RWPE2 (cell line): ENCODE measurements around the gene CHST12.
A peak's percentile ranks its signal among the peaks of the same experiment; 100 is the strongest.

Experiments
- ATAC-seq: fragments of 200-7000 bp; cut with Tn5 transposase; 3 replicates; pipeline ENCODE4 v1.9.1; 2021; ENCODE audit warnings: low read depth
- DNase-seq: peaks from one replicate; pipeline ENCODE4 v3.0.0-alpha.2; 2020; ENCODE audit warnings: low spot score
- H3K27ac ChIP-seq: fragments of 450-650 bp; 2 replicates; pipeline ENCODE4 v1.5.1; 2017; ENCODE audit warnings: mild to moderate bottlenecking; ENCODE audit not compliant: poor library complexity, severe bottlenecking
- H3K27me3 ChIP-seq: fragments of 250-450 bp; sonication (Bioruptor Pico); 2 replicates; pipeline ENCODE4 v1.5.1; 2021; ENCODE audit warnings: mild to moderate bottlenecking, moderate library complexity; ENCODE audit not compliant: insufficient read depth, poor library complexity, severe bottlenecking
- H3K36me3 ChIP-seq: fragments of 250-450 bp; sonication (Bioruptor Pico); 2 replicates; pipeline ENCODE4 v1.5.1; 2020; ENCODE audit warnings: low read depth, mild to moderate bottlenecking, moderate library complexity
- H3K4me1 ChIP-seq: fragments of 250-450 bp; sonication (Bioruptor Pico); 2 replicates; pipeline ENCODE4 v1.5.1; 2021; ENCODE audit warnings: mild to moderate bottlenecking, moderate library complexity; ENCODE audit not compliant: insufficient read depth, poor library complexity, severe bottlenecking
- H3K4me3 ChIP-seq: fragments of 250-450 bp; sonication (Bioruptor Pico); 2 replicates; pipeline ENCODE4 v1.5.1; 2021; ENCODE audit warnings: mild to moderate bottlenecking, moderate library complexity; ENCODE audit not compliant: severe bottlenecking
- H3K9me3 ChIP-seq: fragments of 250-450 bp; sonication (Bioruptor Pico); 2 replicates; pipeline ENCODE4 v1.5.1; 2021; ENCODE audit warnings: mild to moderate bottlenecking, moderate library complexity; ENCODE audit not compliant: severe bottlenecking
- CTCF ChIP-seq: fragments of 450-650 bp; IDR thresholded peaks from one replicate; pipeline ENCODE4 v1.5.1; 2017; ENCODE audit warnings: mild to moderate bottlenecking, moderate library complexity; ENCODE audit not compliant: poor library complexity, severe bottlenecking

CHST12 gene

GRCh38 chr7:2480070-2480408, 76.6 kb downstream of the CHST12 start:
- DNase-seq (peak; percentile 45), ATAC-seq (no peak)
- Histone ChIP-seq H3K27ac (no peak overlapping the region), H3K4me1 (no peaks in the 10 kb centered on the region), H3K9me3 (peaks cover 3% of the 10 kb centered on the region), H3K4me3 (no peak overlapping the region), H3K36me3 (no peaks in the 10 kb centered on the region), H3K27me3 (no peaks in the 10 kb centered on the region)
- no peak for TF ChIP-seq CTCF

- ATAC-seq (no peak), DNase-seq (no peak)
- H3K4me1 ChIP-seq = no peaks in the 10 kb centered on the region
- H3K9me3 ChIP-seq = peaks cover 3% of the 10 kb centered on the region
- no peak for TF ChIP-seq CTCF
- no peaks in the 10 kb centered on the region for H3K36me3 ChIP-seq
- no peaks in the 10 kb centered on the region for H3K27me3 ChIP-seq
- no peak overlapping the region for H3K27ac ChIP-seq
- no peak overlapping the region for H3K4me3 ChIP-seq
These were observed 77.8 kb downstream of the CHST12 start for GRCh38 chr7:2481195-2481594.

- TF ChIP-seq CTCF = peak; percentile 5
- no peaks in the 10 kb centered on the region for H3K4me1 ChIP-seq
- H3K27ac ChIP-seq = no peak overlapping the region
- no peaks in the 10 kb centered on the region for H3K36me3 ChIP-seq
- H3K4me3 ChIP-seq = no peak overlapping the region
- H3K27me3 ChIP-seq = no peaks in the 10 kb centered on the region
- DNase-seq = no peak
- ATAC-seq = no peak
- peaks cover 3% of the 10 kb centered on the region for H3K9me3 ChIP-seq
These were observed 79.5 kb downstream of the CHST12 start for GRCh38 chr7:2482725-2483451.

- Histone ChIP-seq H3K27ac (no peak overlapping the region), H3K4me1 (no peaks in the 10 kb centered on the region), H3K4me3 (no peak overlapping the region), H3K36me3 (no peaks in the 10 kb centered on the region), H3K27me3 (no peaks in the 10 kb centered on the region), H3K9me3 (peaks cover 3% of the 10 kb centered on the region)
- DNase-seq = no peak
- no peak; the same call in 2 of the 3 replicates for ATAC-seq
- no peak for TF ChIP-seq CTCF
These were observed 80.1 kb downstream of the CHST12 start for GRCh38 chr7:2483494-2483893.

- Histone ChIP-seq H3K36me3 (no peaks in the 10 kb centered on the region), H3K4me1 (no peaks in the 10 kb centered on the region), H3K4me3 (no peak overlapping the region), H3K27ac (no peak overlapping the region), H3K27me3 (no peaks in the 10 kb centered on the region), H3K9me3 (peaks cover 3% of the 10 kb centered on the region)
- DNase-seq (no peak), ATAC-seq (no peak)
- TF ChIP-seq CTCF = no peak
These were observed 81.5 kb downstream of the CHST12 start for GRCh38 chr7:2484868-2485267.
